Measurements from ENCODE around the gene TSFM. TPM values are rescaled to one million over a fixed set of nuclear protein-coding genes. Genes with fewer than 3 reads are reported as not detected.

Gene TSFM
- polyA plus RNA-seq, 5 donors: 24.1 to 37.1 (median 35.6) TPM

DNA sequence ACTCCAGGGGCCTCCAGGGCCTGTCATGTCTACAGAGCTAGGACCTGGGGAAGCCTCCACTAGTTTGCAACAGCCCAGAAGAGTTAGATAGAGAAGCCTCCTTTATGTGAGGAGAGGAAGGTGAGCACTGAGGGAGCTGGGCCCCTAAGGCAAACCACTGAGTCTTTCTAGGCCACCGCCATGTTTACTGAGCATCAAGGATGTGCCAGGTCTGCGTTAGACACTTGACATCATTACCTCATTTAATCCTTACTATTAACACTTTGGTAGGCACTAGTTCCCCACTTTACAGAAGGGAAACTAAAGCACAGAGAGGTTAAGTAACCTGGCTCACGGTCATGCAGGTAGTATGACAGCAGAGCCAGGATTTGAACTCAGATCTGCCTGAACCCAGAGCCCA lies 51.1 kb downstream of the TSFM start:
- DNase-seq: no peak

GRCh38 chr12:57834086-57834876 lies 51.7 kb downstream of the TSFM start:
- no peak for DNase-seq

DNA sequence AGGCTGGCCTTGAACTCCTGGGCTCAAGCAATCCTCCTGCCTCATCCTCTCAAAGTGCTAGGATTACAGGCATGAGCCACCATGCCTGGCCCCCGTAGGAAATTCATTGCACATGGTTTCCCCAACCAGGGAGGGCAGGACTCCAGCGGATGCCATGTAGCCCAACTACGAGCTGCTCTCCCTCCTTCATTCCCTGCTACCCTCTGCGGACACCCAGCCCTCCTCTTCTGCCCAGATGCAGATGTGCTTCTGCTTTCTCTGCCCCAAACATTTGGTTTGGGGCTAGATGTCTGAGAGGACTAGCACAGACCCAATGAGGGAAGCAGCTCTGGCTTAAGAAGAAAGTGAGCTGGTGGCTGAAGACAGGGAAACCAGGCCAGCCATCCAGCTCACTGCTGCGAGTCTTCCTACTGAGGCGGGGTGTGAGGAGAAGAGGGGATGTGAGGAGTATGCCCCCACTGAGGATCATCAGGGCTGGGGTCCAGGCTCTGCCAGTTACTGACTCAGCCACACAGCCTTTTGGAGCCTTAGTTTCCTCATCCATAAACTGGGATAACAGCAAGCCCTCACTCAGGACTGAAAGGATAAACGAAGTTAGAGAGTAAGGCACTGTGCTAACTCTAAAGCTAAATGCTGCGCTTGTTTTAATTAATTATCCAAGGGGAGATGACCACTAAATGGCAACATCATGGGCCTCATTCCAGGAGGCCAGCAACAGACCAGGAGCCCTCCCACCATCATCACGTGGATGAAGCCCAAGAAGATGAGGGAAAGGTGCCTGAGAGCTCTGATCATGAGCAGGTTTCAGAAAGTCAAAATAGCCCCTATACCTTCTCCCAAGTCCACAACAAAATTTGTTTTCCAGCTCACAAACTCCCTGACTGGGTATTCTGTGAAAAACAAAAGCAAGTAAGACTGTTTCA lies 53.0 kb downstream of the TSFM start:
- DNase-seq: no peak

DNA sequence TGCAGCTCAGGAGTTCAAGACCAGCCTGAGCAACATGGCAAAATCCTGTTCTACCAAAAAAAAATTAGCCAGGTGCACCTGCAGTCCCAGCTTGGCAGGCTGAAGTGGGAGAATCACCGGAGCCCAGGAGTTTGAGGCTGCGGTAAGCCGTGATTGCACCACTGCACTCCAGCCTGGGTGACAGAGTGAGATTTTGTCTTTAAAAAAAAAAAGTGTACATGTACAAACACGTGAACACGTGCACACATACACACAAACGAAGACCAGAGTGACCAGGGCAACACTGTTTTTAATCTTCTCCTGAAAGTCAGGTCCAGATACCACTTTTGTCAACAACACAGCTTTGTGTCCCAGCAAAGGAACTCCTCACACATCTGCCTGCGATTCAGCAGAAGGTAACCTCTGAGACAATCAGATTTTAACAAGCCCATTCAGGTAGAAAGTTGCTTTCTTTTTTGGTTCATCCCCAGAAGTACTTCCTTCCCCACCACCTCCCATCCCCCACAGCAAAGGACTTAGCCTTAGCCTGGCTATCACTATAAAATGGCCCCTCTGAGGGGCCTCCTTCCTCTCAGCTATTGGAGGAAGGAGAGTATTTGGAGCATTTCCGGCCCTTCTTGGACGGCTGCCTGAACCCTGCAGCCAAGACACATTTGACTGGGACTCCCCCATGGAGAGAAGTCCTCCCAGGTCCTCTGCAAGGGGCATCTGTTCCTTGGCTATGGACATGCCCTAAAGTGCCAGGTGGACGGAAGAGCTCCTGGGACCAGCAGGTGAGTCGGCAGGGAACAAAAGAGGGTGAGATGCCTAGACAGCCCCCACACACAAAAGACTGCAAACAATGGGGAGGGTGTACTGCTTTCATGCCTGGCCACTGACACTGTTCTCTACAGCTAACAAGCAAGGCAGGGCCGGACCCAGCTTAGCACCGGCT lies 54.1 kb downstream of the TSFM start:
- peak; percentile 91 to 94 for DNase-seq

DNA sequence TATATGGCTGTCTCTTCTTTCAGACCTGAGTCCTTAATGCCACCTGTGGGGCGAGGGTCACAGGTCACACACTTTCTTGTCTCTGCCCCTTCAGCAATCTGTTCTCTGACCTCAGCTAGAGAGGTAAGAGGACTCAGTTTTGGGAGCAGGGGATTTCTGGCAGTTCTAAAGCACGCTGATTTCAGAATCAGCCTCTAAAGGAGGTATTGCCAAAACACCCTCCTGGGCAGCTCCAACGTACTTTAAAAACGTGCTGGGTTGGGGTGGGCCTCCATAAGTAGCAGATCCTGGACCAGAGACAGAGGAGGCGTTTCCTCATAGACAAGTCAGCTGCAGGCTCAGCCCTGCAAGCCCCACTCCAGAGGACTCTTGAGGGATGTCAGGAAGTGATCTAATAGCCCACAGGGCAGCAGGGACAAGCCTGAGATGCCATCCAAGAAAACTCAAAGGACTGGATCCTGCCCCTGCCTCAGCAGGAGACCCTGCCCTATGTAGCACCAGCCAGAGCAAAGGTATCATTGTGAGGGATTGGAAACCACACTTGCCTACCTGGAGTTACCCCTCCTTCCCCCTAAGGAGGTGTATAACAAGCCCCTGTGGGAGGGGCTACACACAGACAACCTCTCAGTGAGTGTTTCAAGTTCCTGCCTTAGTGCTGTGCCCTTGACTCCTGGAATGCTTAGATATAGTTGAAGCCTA lies 55.4 kb downstream of the TSFM start:
- peak in 1 of 2 donors; percentile 57 for DNase-seq

- DNase-seq: no peak
Measured at GRCh38 chr12:57838594-57839302, 56.2 kb downstream of the TSFM start.

DNA sequence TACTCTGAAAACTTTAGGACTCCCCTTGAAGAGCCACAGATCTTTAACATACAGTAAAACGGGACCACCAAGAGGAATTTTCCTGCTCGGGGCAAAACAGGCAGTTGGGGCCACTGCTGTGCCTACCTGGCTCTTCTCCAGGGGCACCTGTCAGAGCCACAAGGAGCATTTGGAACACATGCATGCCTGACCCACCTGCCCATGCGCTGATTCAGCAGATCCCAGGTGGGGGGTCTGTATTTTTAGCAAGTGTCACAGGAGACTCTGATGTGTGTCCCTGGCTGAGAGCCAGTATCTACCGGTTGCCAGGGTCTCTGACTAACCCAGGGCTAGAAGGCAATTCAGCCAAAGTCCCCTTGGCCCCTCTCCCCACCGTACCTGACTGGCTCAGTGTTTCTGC lies 57.4 kb downstream of the TSFM start:
- DNase-seq: no peak

DNA sequence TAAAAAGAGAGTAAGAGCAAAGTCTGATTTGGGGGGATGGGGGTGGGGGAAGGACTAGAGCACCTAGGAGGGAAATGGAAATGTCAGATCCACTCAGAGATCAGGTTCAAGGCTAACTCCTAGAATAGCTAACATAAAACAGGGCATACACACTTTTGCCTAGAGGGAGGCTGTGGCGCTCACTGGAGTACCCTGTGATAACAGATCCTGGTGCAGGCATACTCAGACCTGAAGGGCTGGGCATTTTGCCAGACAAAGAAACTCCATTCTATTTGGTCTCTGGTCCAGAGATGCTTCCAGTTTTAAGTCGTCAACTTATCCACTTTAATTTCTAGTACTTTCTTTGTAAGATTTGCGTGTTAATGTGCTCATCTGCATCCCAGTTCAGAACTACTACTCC lies 58.1 kb downstream of the TSFM start:
- DNase-seq: no peak

- DNase-seq: no peak
Measured at GRCh38 chr12:57841445-57841844, 58.9 kb downstream of the TSFM start.

- DNase-seq: no peak
Measured at GRCh38 chr12:57842342-57843294, 60.0 kb downstream of the TSFM start.

- DNase-seq: no peak
Measured at GRCh38 chr12:57844709-57845477, 62.3 kb downstream of the TSFM start.

- DNase-seq: no peak
Measured at GRCh38 chr12:57845478-57846284, 63.1 kb downstream of the TSFM start.

DNA sequence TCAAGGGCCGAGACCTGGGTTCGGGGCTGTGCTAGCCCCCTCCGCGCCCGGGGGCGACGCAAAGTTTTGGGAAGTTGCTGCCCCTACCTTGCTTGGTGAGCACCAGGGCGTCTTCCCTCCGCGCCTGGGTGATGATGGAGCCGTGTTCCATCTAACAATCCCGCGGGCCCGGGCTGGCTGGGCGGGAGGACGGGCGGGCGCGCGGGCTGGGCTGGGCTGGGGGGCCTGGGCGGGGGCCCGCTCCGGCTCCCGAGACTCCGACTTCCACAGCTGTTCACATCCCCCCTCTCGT lies 63.6 kb downstream of the TSFM start:
- DNase-seq: no peak

- DNase-seq: peak; percentile 98
Measured at GRCh38 chr12:57846577-57847319, 64.2 kb downstream of the TSFM start, which contains the start of gene CTDSP2. TSS of gene CTDSP2 (minus strand) at chr12:57846729. CDS start at chr12:57846435, 294 bp downstream.

All from right lung (tissue), 5 donors.